ENCODE measurements around the gene DOC2A.
A peak's percentile ranks its signal among the peaks of the same experiment; 100 is the strongest.
"Not testable (repeated sequence)": the region's sequence is repeated elsewhere in the genome, so short reads cannot be mapped to it uniquely, and the experiment has no call there.

DOC2A gene

GRCh38 chr16:30012598-30012997 lies 1.8 kb upstream of the DOC2A start:
- not testable (repeated sequence) for H3K4me1 ChIP-seq (ENCODE audit: insufficient read depth, low read length); H3K27ac ChIP-seq (ENCODE audit: low read depth, low read length); H3K9me3 ChIP-seq (ENCODE audit: insufficient read depth, low read depth, low read length); H3K36me3 ChIP-seq (ENCODE audit: insufficient read depth, low read length); H3K9ac ChIP-seq (ENCODE audit: low read depth, low read length)
- 80% methylated on average over 14 of the region's 14 CpGs for WGBS
- H3K4me3 ChIP-seq (ENCODE audit: low read length), result peak overlapping the region; percentile 78; the same call in 1 of the 2 replicates
- H3K27me3 ChIP-seq (ENCODE audit: insufficient read depth, low read length), result peaks cover 37% of the 10 kb centered on the region

DNA sequence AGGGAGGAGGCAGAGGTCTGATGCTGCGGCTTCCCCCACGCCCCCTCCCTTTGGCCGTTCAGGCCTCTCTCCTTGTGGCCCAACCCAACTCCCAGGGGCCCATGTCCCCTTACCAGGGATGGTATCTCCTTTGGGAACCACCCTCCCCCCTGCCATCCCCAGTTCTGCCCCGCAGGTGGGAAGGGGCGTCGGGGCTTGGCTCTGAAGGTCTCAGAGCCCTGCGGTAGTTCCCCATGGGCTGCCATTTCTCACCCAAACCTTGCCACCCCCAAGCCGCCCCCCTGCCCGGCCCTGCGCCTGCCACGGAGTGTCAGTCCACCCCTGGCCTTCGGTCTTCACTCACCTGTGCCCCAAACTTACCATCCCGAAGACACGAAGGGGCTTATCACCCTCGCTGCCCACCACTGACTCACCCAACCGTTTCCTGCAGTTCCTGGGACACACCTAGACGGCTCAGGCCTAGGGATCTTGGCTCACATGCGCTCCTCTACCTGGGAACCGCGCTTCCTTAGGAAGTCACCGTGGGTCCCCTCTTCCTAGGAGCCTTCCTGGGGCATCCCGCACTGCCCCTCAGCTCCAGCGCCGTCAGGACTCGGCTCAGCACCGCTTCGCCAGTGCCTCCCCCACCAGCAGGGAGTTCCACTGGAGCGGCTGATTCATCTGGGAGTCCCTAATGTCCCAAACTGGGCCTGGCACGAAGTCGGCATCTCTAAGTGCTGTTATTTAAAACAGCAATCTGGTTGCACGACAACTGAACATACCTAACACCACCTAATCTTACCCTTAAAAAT lies 1.1 kb upstream of the DOC2A start:
- H3K27ac ChIP-seq (ENCODE audit: low read depth, low read length), result no peak overlapping the region
- H3K9ac ChIP-seq (ENCODE audit: low read depth, low read length), result no peak overlapping the region
- H3K9me3 ChIP-seq (ENCODE audit: insufficient read depth, low read depth, low read length), result no peaks in the 10 kb centered on the region
- H3K36me3 ChIP-seq (ENCODE audit: insufficient read depth, low read length), result no peaks in the 10 kb centered on the region
- 7% methylated on average over 31 of the region's 31 CpGs for WGBS
- peaks cover 3% of the 10 kb centered on the region; the same call in 1 of the 2 replicates for H3K4me1 ChIP-seq (ENCODE audit: insufficient read depth, low read length)
- peaks cover 37% of the 10 kb centered on the region for H3K27me3 ChIP-seq (ENCODE audit: insufficient read depth, low read length)
- H3K4me3 ChIP-seq (ENCODE audit: low read length), result peak overlapping the region; percentile 78

GRCh38 chr16:30009990-30010843 lies 610 bp downstream of the DOC2A start:
- Histone ChIP-seq H3K27me3 (ENCODE audit: insufficient read depth, low read length) (peaks cover 37% of the 10 kb centered on the region), H3K4me1 (ENCODE audit: insufficient read depth, low read length) (peaks cover 3% of the 10 kb centered on the region; the same call in 1 of the 2 replicates), H3K9me3 (ENCODE audit: insufficient read depth, low read depth, low read length) (no peaks in the 10 kb centered on the region), H3K36me3 (ENCODE audit: insufficient read depth, low read length) (0 out of 2 replicates have a peak, but pooled peaks cover 7% of the 10 kb centered on the region), H3K9ac (ENCODE audit: low read depth, low read length) (no peak overlapping the region), H3K27ac (ENCODE audit: low read depth, low read length) (no peak overlapping the region), H3K4me3 (ENCODE audit: low read length) (peak overlapping the region; percentile 78)
- WGBS, result 36% methylated on average over 34 of the region's 34 CpGs

- Histone ChIP-seq H3K27ac (ENCODE audit: low read depth, low read length) (no peak overlapping the region), H3K36me3 (ENCODE audit: insufficient read depth, low read length) (0 out of 2 replicates have a peak, but pooled peaks cover 7% of the 10 kb centered on the region), H3K4me1 (ENCODE audit: insufficient read depth, low read length) (peaks cover 3% of the 10 kb centered on the region; the same call in 1 of the 2 replicates), H3K9me3 (ENCODE audit: insufficient read depth, low read depth, low read length) (no peaks in the 10 kb centered on the region), H3K4me3 (ENCODE audit: low read length) (no peak overlapping the region), H3K9ac (ENCODE audit: low read depth, low read length) (no peak overlapping the region), H3K27me3 (ENCODE audit: insufficient read depth, low read length) (peaks cover 37% of the 10 kb centered on the region)
- WGBS, result 58% methylated on average over 26 of the region's 26 CpGs
Observed at GRCh38 chr16:30009085-30009862, 1.6 kb downstream of the DOC2A start.

GRCh38 chr16:30007378-30007895 lies 3.4 kb downstream of the DOC2A start:
- Histone ChIP-seq H3K4me1 (ENCODE audit: insufficient read depth, low read length) (peaks cover 3% of the 10 kb centered on the region; the same call in 1 of the 2 replicates), H3K27me3 (ENCODE audit: insufficient read depth, low read length) (peaks cover 31% of the 10 kb centered on the region), H3K9me3 (ENCODE audit: insufficient read depth, low read depth, low read length) (no peaks in the 10 kb centered on the region), H3K9ac (ENCODE audit: low read depth, low read length) (no peak overlapping the region), H3K27ac (ENCODE audit: low read depth, low read length) (no peak overlapping the region), H3K4me3 (ENCODE audit: low read length) (no peak overlapping the region), H3K36me3 (ENCODE audit: insufficient read depth, low read length) (peaks cover 11% of the 10 kb centered on the region; the same call in 1 of the 2 replicates)
- WGBS, result 85% methylated on average over 11 of the region's 11 CpGs

DNA sequence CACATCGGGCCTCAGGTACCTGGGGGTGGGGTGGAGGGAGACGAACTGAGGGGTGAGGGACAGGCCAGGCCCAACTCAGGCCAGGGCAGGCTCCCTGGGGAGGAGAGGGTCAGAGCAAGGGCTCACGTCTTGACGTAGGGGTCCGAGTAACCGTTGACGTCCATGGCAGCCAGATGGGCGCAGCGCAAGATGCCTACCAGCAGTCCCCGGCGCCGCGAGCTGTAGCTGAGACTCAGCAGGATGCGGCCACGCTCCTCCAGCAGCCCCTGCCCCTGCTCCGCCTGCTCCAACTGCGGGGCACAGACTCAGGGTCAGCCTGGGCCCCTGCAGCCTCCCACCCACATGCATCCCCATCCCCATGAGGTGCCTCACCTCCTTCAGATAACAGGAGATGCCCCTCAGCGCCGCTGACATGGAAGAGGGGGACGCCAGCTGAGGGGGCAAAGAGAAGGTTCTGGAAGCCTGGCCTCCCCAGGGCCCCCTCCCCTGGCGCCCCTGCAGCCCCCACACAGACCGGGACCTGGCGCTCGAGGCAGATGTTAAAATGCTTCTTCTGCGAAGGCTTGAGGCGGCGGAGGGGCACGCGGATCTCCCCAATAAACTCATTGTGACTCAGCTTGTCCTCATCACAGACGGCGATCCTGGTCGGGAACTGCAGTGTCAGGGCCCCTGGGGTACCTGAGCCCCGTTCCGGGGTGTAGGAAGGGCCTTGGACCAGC lies 4.0 kb downstream of the DOC2A start:
- no peak overlapping the region for H3K27ac ChIP-seq (ENCODE audit: low read depth, low read length)
- WGBS, result 91% methylated on average over 34 of the region's 34 CpGs
- H3K9ac ChIP-seq (ENCODE audit: low read depth, low read length), result no peak overlapping the region

DNA sequence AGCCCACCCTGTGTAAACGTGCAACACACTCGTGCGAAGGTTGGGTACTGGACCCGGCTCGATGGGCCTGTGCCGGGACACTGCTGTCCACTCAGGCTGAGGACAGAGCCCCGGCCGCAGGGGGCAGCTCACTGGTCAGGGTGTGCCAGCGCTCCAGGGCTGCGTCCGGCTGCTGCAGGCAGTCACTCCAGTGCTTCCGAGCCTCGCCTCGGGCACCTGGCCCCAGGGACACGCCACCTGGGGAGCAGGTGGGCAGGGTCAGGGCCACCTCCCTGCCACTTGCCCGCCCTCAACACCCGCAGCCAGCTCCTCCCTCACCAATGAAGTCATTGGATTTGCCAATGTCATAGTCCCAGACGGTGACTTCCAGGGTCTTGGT lies 4.7 kb downstream of the DOC2A start:
- no peak overlapping the region for H3K27ac ChIP-seq (ENCODE audit: low read depth, low read length)
- 93% methylated on average over 18 of the region's 18 CpGs for WGBS

More for the DNA sequence above, 4.0 kb downstream of the DOC2A start:
- no peaks in the 10 kb centered on the region for H3K4me1 ChIP-seq (ENCODE audit: insufficient read depth, low read length)
- peaks cover 16% of the 10 kb centered on the region; the same call in 1 of the 2 replicates for H3K36me3 ChIP-seq (ENCODE audit: insufficient read depth, low read length)
- peaks cover 25% of the 10 kb centered on the region for H3K27me3 ChIP-seq (ENCODE audit: insufficient read depth, low read length)
- no peak overlapping the region for H3K4me3 ChIP-seq (ENCODE audit: low read length)
- H3K9me3 ChIP-seq (ENCODE audit: insufficient read depth, low read depth, low read length), result no peaks in the 10 kb centered on the region

GRCh38 chr16:30005341-30006094 lies 5.3 kb downstream of the DOC2A start:
- H3K4me1 ChIP-seq (ENCODE audit: insufficient read depth, low read length), result 0 out of 2 replicates have a peak, but pooled peaks cover 2% of the 10 kb centered on the region
- no peaks in the 10 kb centered on the region for H3K9me3 ChIP-seq (ENCODE audit: insufficient read depth, low read depth, low read length)
- WGBS, result 84% methylated on average over 35 of the region's 35 CpGs
- no peak overlapping the region for H3K4me3 ChIP-seq (ENCODE audit: low read length)
- H3K36me3 ChIP-seq (ENCODE audit: insufficient read depth, low read length), result peaks cover 18% of the 10 kb centered on the region; the same call in 1 of the 2 replicates
- H3K9ac ChIP-seq (ENCODE audit: low read depth, low read length), result no peak overlapping the region
- peaks cover 15% of the 10 kb centered on the region for H3K27me3 ChIP-seq (ENCODE audit: insufficient read depth, low read length)
- no peak overlapping the region for H3K27ac ChIP-seq (ENCODE audit: low read depth, low read length)

More for the DNA sequence above, 4.7 kb downstream of the DOC2A start:
- Histone ChIP-seq H3K9ac (ENCODE audit: low read depth, low read length) (no peak overlapping the region), H3K9me3 (ENCODE audit: insufficient read depth, low read depth, low read length) (no peaks in the 10 kb centered on the region), H3K27me3 (ENCODE audit: insufficient read depth, low read length) (peaks cover 19% of the 10 kb centered on the region), H3K4me3 (ENCODE audit: low read length) (no peak overlapping the region), H3K36me3 (ENCODE audit: insufficient read depth, low read length) (peaks cover 18% of the 10 kb centered on the region; the same call in 1 of the 2 replicates), H3K4me1 (ENCODE audit: insufficient read depth, low read length) (no peaks in the 10 kb centered on the region)

DNA sequence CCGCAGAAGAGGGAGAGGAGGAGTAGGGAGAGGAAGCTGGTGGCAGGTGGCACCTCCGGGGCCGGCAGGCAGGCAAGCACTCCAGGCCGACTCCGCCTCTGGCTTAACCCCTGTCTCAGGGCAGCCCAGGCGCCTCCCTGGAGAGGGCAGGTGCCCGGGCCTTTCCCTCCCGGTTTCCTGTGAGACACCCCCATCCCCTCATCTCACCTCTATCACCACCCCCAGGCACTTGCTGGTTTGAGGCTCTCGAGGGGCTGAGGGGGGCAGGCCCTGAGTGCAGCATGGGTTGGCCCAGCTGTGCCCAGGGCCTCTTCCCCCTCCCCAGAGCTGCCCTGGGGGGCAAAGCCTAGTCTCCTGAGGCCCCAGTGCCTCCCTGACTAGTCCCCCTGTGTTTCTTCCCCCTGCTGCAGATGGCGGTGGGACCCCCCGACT lies 6.0 kb downstream of the DOC2A start:
- Histone ChIP-seq H3K9me3 (ENCODE audit: insufficient read depth, low read depth, low read length) (no peaks in the 10 kb centered on the region), H3K9ac (ENCODE audit: low read depth, low read length) (no peak overlapping the region; the same call in 1 of the 2 replicates), H3K36me3 (ENCODE audit: insufficient read depth, low read length) (peaks cover 18% of the 10 kb centered on the region; the same call in 1 of the 2 replicates), H3K4me3 (ENCODE audit: low read length) (no peak overlapping the region), H3K27me3 (ENCODE audit: insufficient read depth, low read length) (peaks cover 8% of the 10 kb centered on the region), H3K27ac (ENCODE audit: low read depth, low read length) (no peak overlapping the region), H3K4me1 (ENCODE audit: insufficient read depth, low read length) (0 out of 2 replicates have a peak, but pooled peaks cover 3% of the 10 kb centered on the region)
- 83% methylated on average over 10 of the region's 11 CpGs for WGBS
